Body of pancreas (tissue), 4 donors: ENCODE data around the gene KLHDC7A.

Source experiments
- POLR2A ChIP-seq, 3 donors: fragments of 450-650 bp; IDR thresholded peaks; one replicate each; pipeline ENCODE4 v1.6.1; 2016; ENCODE audit warnings: antibody characterized with exemption in 3 of 3, mild to moderate bottlenecking in 2 of 3
- TF ChIP-seq, protein P1 (sequence below), 7 experiments: fragments of 450-650 bp in 4 of 7; fragments of 200-600 bp in 3 of 7; sonication (generic) in 3 of 7; IDR thresholded peaks; one replicate each; pipeline ENCODE4 v1.5.1; 2016 to 2019; ENCODE audit warnings: antibody characterized with exemption in 7 of 7

DNA sequence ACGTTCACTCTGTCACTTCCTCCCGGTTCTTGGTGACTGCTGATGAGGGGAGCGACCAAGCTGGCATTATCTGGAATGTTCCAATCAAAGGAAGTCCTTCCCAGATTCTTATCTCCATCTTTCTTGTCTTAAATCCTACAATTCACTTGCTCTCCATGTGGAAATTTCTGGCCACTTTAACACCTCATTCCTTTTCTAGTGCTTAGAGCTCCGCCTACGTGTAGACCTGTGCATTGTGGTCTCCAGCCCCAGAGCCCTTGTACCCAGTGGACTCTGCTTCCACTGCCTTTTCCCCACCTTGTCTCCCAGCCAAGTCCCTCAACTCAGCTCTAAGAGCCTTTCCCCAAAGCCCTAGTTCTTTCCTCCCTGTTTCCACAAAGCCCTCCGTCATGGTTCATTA is 12.2 kb upstream of the KLHDC7A start:
- TF ChIP-seq, protein P1, sequence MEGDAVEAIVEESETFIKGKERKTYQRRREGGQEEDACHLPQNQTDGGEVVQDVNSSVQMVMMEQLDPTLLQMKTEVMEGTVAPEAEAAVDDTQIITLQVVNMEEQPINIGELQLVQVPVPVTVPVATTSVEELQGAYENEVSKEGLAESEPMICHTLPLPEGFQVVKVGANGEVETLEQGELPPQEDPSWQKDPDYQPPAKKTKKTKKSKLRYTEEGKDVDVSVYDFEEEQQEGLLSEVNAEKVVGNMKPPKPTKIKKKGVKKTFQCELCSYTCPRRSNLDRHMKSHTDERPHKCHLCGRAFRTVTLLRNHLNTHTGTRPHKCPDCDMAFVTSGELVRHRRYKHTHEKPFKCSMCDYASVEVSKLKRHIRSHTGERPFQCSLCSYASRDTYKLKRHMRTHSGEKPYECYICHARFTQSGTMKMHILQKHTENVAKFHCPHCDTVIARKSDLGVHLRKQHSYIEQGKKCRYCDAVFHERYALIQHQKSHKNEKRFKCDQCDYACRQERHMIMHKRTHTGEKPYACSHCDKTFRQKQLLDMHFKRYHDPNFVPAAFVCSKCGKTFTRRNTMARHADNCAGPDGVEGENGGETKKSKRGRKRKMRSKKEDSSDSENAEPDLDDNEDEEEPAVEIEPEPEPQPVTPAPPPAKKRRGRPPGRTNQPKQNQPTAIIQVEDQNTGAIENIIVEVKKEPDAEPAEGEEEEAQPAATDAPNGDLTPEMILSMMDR (IDR thresholded peaks at IDR 0.05): no peak
- TF ChIP-seq POLR2A (IDR thresholded peaks at IDR 0.05): no peak
